HEK293T (cell line): ENCODE data around the gene ATG16L1.

Experiments
- CTCF ChIA-PET: fragments of 350-600 bp; formaldehyde crosslinking; extraction: SDS; loops from one replicate; lab custom pipeline; 2021; ENCODE audit warnings: antibody characterized with exemption, inconsistent platforms; lab: Yijun Ruan, JAX
- POLR2A ChIA-PET: fragments of 350-600 bp; formaldehyde crosslinking; extraction: SDS; loops from one replicate; lab custom pipeline; 2020; ENCODE audit warnings: antibody characterized with exemption, inconsistent platforms; lab: Yijun Ruan, JAX
- DNase-seq: peaks from one replicate; pipeline ENCODE4 v3.0.0; 2012; ENCODE audit warnings: mixed read lengths; ENCODE audit errors: extremely low spot score
- ARNT ChIP-seq: fragments of 450-650 bp; IDR thresholded peaks from 2 replicates; pipeline ENCODE4 v1.6.1; 2017; ENCODE audit warnings: mild to moderate bottlenecking
- BHLHE40 ChIP-seq: fragments of 450-650 bp; IDR thresholded peaks from 2 replicates; pipeline ENCODE4 v1.6.1; 2016; ENCODE audit warnings: mild to moderate bottlenecking, moderate library complexity, borderline replicate concordance
- CTBP1 ChIP-seq: fragments of 450-650 bp; IDR thresholded peaks from 2 replicates; pipeline ENCODE4 v1.6.1; 2016; ENCODE audit warnings: borderline replicate concordance
- ELF4 ChIP-seq: fragments of 450-650 bp; IDR thresholded peaks from 2 replicates; pipeline ENCODE4 v1.6.1; 2017; ENCODE audit warnings: antibody characterized with exemption
- FOXA1 ChIP-seq: fragments of 450-650 bp; IDR thresholded peaks from 2 replicates; pipeline ENCODE4 v1.6.1; 2016; ENCODE audit warnings: mild to moderate bottlenecking
- FOXK2 ChIP-seq: fragments of 450-650 bp; IDR thresholded peaks from 2 replicates; pipeline ENCODE4 v1.6.1; 2016; ENCODE audit warnings: mild to moderate bottlenecking
- FOXM1 ChIP-seq: fragments of 450-650 bp; IDR thresholded peaks from 2 replicates; pipeline ENCODE4 v1.6.1; 2017; ENCODE audit warnings: mild to moderate bottlenecking, borderline replicate concordance
- HDGF ChIP-seq: fragments of 450-650 bp; IDR thresholded peaks from 2 replicates; pipeline ENCODE4 v1.6.1; 2017; ENCODE audit warnings: antibody characterized with exemption, borderline replicate concordance
- L3MBTL2 ChIP-seq: fragments of 450-650 bp; conservative IDR thresholded peaks from 2 replicates; pipeline ENCODE4 v1.6.1; 2016; ENCODE audit warnings: mild to moderate bottlenecking
- LEF1 ChIP-seq: fragments of 450-650 bp; IDR thresholded peaks from 2 replicates; pipeline ENCODE4 v1.6.1; 2017; ENCODE audit warnings: mild to moderate bottlenecking, borderline replicate concordance
- NFRKB ChIP-seq: fragments of 450-650 bp; IDR thresholded peaks from 2 replicates; pipeline ENCODE4 v1.6.1; 2016; ENCODE audit warnings: mild to moderate bottlenecking, moderate library complexity
- PKNOX1 ChIP-seq: fragments of 450-650 bp; IDR thresholded peaks from 2 replicates; pipeline ENCODE4 v1.6.1; 2016
- SP1 ChIP-seq: fragments of 450-650 bp; IDR thresholded peaks from 2 replicates; pipeline ENCODE4 v1.6.1; 2017
- SUZ12 ChIP-seq: fragments of 450-650 bp; IDR thresholded peaks from 2 replicates; pipeline ENCODE4 v1.6.1; 2016; ENCODE audit warnings: mild to moderate bottlenecking
- TARDBP ChIP-seq: fragments of 450-650 bp; IDR thresholded peaks from 2 replicates; pipeline ENCODE4 v1.6.1; 2016
- ZNF384 ChIP-seq: fragments of 450-650 bp; IDR thresholded peaks from 2 replicates; pipeline ENCODE4 v1.6.1; 2016

Gene ATG16L1

GRCh38 chr2:233280114-233280693 is 28.7 kb downstream of the ATG16L1 start:
- CTCF ChIA-PET = no interaction called here
- POLR2A ChIA-PET = no interaction called here
- DNase-seq = no peak
- TF ChIP-seq FOXK2 (no peak), SUZ12 (no peak), ZNF384 (no peak), NFRKB (no peak), ELF4 (no peak), SP1 (no peak), LEF1 (no peak)

- TF ChIP-seq BHLHE40 (no peak), ARNT (no peak), SUZ12 (no peak), SP1 (no peak), FOXM1 (no peak), FOXA1 (no peak)
- no peak for DNase-seq
- ChIA-PET POLR2A (interaction anchor here (1.0 kb wide), 1 partner anchor 30 kb away, joined by 3 read pairs; the partner anchor contains the start of gene ATG16L1), CTCF (no interaction called here)
Observed at GRCh38 chr2:233281553-233281952, 30.1 kb downstream of the ATG16L1 start.

- POLR2A ChIA-PET = interaction anchor here (1.0 kb wide), 1 partner anchor 31 kb away, joined by 3 read pairs; the partner anchor contains the start of gene ATG16L1
- no peak for TF ChIP-seq FOXM1
- CTCF ChIA-PET = no interaction called here
- no peak for DNase-seq
Observed at GRCh38 chr2:233281992-233282603, 30.6 kb downstream of the ATG16L1 start.

GRCh38 chr2:233285921-233286320 is 34.4 kb downstream of the ATG16L1 start:
- no peak for DNase-seq
- CTCF ChIA-PET = no interaction called here
- TF ChIP-seq SP1 (no peak), ELF4 (no peak), CTBP1 (no peak), L3MBTL2 (no peak), FOXK2 (no peak), TARDBP (no peak), PKNOX1 (no peak), ARNT (no peak), FOXM1 (no peak), ZNF384 (no peak), NFRKB (no peak)
- POLR2A ChIA-PET = no interaction called here

- DNase-seq = no peak
- ChIA-PET CTCF (no interaction called here), POLR2A (no interaction called here)
- TF ChIP-seq L3MBTL2 = no peak
- TF ChIP-seq SP1 = no peak
- TF ChIP-seq FOXM1 = no peak
- no peak for TF ChIP-seq NFRKB
- TF ChIP-seq LEF1 = no peak
- no peak for TF ChIP-seq CTBP1
- TF ChIP-seq PKNOX1 = no peak
- TF ChIP-seq ARNT = no peak
- no peak for TF ChIP-seq FOXK2
- no peak for TF ChIP-seq ELF4
- TF ChIP-seq HDGF = no peak
- no peak for TF ChIP-seq SUZ12
- no peak for TF ChIP-seq BHLHE40
- no peak for TF ChIP-seq FOXA1
- no peak for TF ChIP-seq ZNF384
- TF ChIP-seq TARDBP = no peak
Observed at GRCh38 chr2:233287871-233288270, 36.4 kb downstream of the ATG16L1 start.

GRCh38 chr2:233288663-233289062 is 37.2 kb downstream of the ATG16L1 start:
- no peak for TF ChIP-seq SUZ12
- no peak for TF ChIP-seq L3MBTL2
- no peak for TF ChIP-seq ZNF384
- TF ChIP-seq TARDBP = no peak
- TF ChIP-seq BHLHE40 = no peak
- POLR2A ChIA-PET = no interaction called here
- DNase-seq = no peak
- CTCF ChIA-PET = no interaction called here

- ChIA-PET CTCF (no interaction called here), POLR2A (no interaction called here)
- no peak for DNase-seq
- no peak for TF ChIP-seq ELF4
- TF ChIP-seq NFRKB = no peak
- TF ChIP-seq FOXK2 = no peak
- TF ChIP-seq ZNF384 = no peak
- no peak for TF ChIP-seq SP1
- no peak for TF ChIP-seq ARNT
- TF ChIP-seq PKNOX1 = no peak
- TF ChIP-seq BHLHE40 = no peak
- no peak for TF ChIP-seq HDGF
- no peak for TF ChIP-seq L3MBTL2
- no peak for TF ChIP-seq FOXA1
- no peak for TF ChIP-seq SUZ12
- TF ChIP-seq CTBP1 = no peak
- TF ChIP-seq FOXM1 = no peak
Observed at GRCh38 chr2:233289648-233290047, 38.2 kb downstream of the ATG16L1 start.
